Stimulated activated CD8-positive, alpha-beta memory T cell treated with anti-CD3 and anti-CD28 coated beads, Interleukin-7, amount 100 ng/mL, for 24 hours (primary cell): ENCODE results near the gene ALPI.

Experiments
- DNase-seq: peaks from one replicate; pipeline ENCODE4 v3.0.0-alpha.2; 2020; ENCODE audit warnings: low read depth

The ALPI gene

DNA sequence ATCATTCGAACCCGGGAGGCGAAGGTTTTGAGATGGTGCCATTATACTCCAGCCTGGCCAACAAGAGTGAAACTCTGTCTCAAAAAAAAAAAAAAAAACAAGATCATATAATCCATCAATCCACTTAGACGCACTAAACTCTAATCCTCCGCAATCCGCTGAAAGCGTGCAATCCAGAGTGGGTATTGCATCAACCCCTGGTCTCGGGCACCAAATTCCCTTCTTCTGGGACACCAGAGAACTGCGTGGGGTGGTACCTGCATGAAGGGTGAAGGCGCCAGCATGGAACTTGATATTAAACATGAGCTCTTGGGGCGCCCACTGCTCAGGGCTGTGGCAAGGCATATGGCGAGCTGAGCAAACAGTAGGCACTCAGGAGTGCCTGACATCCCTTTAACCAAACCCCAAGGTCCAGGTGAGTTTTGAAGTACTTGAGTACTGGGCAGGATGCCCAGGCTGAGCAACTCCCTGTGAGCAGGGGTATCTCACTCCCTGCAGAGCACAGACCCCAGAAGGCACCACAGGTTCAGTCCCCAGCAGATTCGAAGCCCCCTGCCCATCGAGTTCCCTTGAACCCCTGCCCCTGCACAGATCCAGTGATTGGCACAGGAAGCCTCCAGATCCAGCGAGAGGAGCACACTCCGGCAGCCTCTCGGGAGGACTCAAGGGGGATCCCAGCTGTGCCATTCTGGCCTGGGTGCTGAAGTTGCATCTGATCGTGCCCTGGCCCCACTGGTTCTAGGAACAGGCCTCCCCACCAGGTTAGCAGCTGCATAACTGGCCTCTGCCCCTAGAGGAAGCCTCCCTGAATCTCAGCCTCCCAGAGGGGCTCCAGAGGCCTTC is 8.0 kb downstream of the ALPI start:
- no peak for DNase-seq

DNA sequence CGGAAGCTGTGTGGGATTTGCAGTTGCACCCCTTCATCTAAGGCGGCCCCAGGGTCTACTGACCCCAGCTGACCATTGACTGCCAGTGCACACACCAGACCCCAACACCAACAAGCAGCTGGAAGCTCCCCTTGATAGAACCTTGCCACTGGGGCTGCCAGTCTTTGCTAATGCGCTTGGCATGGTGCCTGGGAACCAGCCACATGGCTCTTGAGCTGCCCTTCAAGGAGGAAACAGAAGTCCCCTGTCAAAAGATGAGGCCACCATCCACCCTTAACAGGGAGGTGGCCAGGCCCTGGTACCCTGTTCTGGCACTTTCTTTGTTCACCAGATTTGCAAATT is 8.6 kb downstream of the ALPI start:
- DNase-seq: no peak

DNA sequence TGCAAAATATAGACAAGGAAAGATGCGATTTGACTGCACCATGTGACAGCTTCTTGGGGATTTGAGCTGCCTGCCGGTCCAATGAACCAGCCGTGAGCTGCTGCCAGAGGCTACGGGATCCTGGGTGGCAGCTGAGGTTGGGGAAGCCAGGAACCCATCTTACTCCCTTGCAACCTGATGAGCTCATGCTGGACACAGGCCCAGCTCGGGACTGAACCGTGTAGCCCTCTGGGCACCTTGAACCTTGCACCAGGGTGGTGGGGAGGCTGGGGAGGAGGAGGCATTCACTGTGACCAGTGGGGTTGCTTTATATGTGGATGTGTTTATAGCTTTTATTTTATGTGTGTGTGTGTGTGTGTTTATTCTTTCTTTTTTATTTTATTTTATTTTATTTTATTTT is 9.1 kb downstream of the ALPI start:
- DNase-seq: no peak

GRCh38 chr2:232466221-232466620 is 10.3 kb downstream of the ALPI start:
- no peak for DNase-seq

GRCh38 chr2:232473467-232473890 is 17.5 kb downstream of the ALPI start:
- DNase-seq: no peak

- no peak for DNase-seq
These were observed 20.1 kb downstream of the ALPI start for GRCh38 chr2:232476045-232476444.

DNA sequence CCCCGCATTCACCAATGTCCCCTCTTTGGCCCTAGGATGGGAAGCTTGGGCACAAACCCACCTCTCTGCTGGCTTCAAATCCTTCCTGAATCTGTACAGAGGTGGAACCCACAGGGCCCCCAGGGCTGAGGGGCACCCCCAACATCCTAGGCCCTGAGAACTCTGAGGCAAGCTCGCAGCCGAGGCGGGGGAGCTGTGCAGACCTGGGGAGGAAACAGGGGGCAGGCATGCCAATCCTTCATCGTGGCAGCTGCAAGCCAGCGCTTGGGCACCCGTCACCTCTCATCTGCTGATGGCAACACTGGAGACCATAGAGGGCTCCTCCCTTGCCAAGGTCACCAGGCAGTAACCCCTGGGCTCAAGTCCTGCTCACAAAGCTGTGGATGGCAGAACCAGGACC is 20.8 kb downstream of the ALPI start:
- no peak for DNase-seq

GRCh38 chr2:232477751-232478510 is 22.0 kb downstream of the ALPI start:
- DNase-seq: no peak

DNA sequence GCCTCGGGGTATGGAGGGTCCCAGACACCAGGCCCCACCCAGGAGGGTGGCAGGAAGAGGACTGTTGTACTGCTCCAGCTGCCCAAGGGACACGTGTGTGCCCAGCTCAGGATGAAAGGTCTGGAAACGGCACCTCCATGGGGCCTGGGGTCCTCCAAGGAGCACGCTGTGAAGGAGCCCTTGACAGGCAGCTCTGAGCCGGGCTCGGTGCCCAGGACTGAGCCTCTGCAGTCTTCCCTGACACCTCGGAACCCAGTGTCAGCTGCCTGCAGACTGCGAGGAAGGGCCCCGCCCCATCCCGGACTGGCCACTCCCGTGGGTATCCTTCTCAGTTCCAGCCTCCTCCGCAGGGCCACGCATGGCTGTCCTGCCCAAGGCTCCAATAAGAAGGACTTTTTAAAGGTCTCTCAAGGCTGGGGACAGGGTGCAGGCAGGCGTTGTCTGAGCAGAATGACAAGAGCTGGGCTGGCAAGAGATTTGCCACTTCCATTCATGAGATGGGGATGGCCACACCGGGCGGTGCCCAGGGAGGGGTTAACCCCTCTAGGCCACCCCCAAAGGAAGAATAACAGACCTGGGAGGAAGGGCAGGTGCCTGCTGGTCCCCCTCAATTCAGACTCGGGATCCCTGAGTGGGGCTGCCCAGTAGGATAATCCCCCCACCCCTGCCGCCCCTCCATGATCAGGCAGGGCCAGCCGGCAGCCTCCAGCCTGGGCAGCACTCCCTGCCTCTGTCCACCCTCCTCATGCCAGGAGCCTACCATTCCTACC is 22.8 kb downstream of the ALPI start:
- no peak for DNase-seq

DNA sequence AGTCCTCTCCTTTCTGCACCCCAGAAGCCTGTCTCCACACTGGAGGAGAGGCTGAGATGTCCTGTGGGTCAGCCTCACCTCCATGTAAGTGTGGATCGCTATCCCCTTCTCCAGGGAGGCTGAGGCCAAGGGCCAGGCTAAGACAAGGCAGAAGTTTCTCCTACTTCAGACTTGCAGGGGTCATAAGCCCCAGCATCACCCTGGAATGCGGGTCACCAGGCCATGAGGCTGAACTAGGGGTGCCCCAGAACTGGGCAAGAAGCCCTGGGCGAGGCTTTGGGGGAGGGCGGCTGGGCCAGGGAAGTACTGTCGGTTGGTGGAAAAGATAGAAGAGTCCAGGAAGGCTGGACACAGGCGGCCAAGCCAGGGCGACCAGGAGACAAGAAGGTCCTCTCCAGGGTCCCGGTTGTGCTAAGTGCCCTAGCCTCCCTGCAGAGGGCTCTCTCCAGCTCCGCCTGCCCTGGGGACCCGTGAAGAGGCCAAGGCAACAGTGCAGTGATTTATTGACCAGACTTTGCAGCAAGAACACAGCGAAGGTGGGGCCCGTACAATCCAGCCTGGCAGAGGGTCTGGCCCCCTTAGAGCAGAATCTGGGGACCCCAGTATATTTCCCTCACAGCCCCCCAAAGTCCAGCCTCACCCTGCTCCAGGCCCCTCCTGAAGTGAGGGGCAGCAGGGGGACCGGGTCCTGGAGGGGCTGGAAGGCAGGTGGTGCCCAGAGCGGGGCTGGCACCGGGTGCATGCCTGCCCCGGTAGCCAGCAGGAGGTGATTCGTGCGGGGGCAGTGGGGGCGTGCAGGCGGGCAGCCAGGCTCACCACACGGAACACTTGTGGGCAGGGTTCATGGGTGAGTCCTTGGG is 23.6 kb downstream of the ALPI start:
- DNase-seq: no peak

DNA sequence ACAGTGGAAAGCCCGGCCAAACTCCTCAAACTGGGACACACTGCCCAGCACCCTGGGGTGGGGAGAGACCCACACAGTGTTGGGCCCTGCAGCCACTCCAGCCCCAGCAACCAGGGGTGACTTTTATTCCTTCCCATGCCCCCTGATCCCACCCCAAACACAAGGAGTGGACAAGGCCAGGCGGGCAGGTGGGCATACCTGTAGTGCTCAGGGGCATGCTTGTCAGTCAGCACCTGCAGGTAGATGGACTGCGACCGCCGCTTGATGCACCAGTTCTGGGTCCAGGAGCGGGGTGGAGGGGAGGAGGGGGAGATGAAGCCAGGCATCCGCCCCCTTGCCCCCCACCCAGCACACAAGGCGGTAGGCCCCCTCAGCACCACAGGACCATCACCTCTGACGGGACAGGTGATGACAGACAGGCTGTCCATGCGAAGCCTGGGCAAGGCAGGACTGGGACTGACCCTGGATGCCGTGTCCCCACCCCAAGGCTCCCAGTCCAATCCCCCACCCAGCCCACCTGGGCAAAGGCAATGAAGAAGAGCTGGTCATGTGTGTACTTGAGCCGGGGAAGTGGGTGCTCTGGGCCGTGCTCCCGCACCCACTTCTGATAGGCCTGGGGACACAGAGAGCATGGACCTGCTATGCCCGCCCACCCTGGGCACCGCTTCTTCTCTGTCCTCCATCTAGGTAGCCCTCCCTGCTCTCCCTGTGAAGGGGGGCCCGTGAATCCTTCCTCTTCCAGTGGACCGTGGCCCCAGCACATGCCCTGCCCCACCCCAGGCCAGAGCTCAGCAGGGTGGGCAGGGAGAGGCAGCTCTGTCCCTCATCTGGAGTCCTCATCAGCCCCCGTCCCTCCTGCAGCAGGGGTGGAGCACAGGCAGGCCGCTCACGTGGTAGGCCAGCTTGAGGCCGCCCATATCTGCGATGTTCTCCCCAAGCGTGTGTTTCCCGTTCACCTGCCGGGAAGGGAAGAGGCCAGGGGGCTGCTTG is 24.5 kb downstream of the ALPI start:
- no peak for DNase-seq

- DNase-seq: no peak
These were observed 25.6 kb downstream of the ALPI start for GRCh38 chr2:232481322-232482140.

DNA sequence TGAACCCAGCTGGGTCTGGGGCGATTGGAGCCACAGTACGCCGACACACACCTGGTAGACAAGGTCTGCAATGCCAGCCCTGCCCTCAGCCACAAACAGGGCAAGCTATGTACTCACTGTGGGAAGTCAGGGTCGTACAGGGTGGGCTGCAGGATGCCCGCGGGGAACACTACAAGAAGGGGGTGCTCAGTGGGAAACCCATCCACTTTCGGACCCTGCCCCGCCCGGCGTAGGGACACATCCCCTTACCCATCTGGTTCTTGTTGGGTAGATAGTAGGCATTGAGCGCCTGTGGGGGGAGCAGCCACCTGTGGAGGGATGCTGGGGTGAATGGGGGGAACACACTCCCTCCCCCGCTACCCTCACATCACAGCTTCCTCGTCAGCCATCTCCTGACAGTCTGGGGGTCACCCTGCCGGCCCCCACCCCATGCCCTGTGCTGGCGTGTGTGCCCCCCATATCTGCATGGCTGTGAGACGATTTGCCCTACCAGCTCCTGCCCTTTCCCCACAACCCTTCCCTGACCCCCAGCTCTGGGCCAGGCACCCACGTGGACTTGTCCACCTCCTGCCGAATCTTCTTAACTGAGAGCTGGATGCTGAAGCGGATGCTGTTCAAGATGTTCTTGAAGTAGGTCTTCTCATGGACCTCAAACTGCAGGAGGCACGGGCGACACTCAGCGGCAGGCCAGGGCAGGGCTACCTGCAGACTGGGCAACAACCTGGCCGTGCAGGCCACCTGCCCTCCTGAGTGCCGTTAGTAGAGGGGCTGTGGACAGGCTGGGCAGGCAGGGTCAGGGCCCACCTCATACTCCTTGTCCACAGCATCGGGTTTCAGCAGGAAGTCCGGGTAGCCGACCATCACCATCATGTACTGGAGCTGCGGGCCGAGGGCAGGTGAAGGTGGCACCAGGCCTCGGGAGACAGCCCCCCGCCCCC is 26.6 kb downstream of the ALPI start:
- no peak for DNase-seq

- no peak for DNase-seq
These were observed 27.5 kb downstream of the ALPI start for GRCh38 chr2:232483311-232483922.

GRCh38 chr2:232483923-232484627 is 28.1 kb downstream of the ALPI start:
- no peak for DNase-seq

- no peak for DNase-seq
These were observed 28.8 kb downstream of the ALPI start for GRCh38 chr2:232484628-232485347.

DNA sequence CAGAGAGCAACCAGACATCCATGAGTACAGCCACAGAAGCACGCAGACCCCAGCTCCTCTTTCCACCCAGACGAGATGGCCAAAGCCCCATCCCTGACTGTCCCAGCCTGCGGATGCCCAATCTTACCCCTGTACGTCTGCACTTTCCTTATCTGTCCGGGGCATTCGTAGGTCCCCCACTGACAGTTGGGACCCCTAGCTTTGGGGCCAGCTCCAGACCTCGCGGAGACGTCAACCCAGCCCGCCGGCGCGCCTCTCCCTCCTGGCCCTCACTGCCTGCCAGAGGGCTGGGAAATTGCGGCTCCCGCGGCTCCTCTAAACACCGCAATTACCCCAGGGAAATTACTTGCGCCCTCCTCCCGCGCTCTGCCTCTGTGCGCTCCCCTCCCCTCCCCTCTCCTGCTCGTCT is 29.4 kb downstream of the ALPI start:
- no peak for DNase-seq
